Fibroblast of lung (primary cell): ENCODE measurements around the gene USP6.

Source experiments
- CTCF ChIP-seq, 2 donors: IDR thresholded peaks in 1 of 2; conservative IDR thresholded peaks in 1 of 2; 1 replicate in 1 of 2; 2 replicates in 1 of 2; pipeline ENCODE4 v1.5.1; 2011 to 2012; ENCODE audit warnings: low read length in 2 of 2, control low read depth in 1 of 2, inconsistent platforms in 1 of 2, low read depth in 1 of 2, mild to moderate bottlenecking in 1 of 2
- EZH2 ChIP-seq: IDR thresholded peaks from 2 replicates; pipeline ENCODE4 v1.5.1; 2012; ENCODE audit warnings: low read length, control low read depth, mild to moderate bottlenecking; ENCODE audit errors: missing control alignments

- TF ChIP-seq CTCF (conservative IDR thresholded peaks at IDR 0.05 in 1 of 2, IDR thresholded peaks at IDR 0.05 in 1 of 2; ENCODE audit: low read depth in 1 of 2, low read length in 2 of 2) (no peak), EZH2 (no peak)
Measured at GRCh38 chr17:5210091-5210490, 94.3 kb downstream of the USP6 start.
